HepG2 (cell line): ENCODE results near the gene SCARB2. TPM values are rescaled to one million over a fixed set of nuclear protein-coding genes. Genes with fewer than 3 reads are reported as not detected.

Experiments
- ATAC-seq: fragments of 200-7000 bp; cut with Tn5 transposase; 3 replicates; pipeline ENCODE4 v1.9.1; 2020; ENCODE audit warnings: mild to moderate bottlenecking, moderate library complexity
- BruUV-seq: library from RNA; stranded (reverse); fragments of 400-500 nt; replicated peaks from 2 replicates; lab custom pipeline; 2021; lab: Mats Ljungman, UMichigan
- CTCF ChIA-PET: fragments of 300-600 bp; formaldehyde crosslinking; extraction: SDS; loops from one replicate; lab custom pipeline; 2021; ENCODE audit warnings: low total read pairs, inconsistent platforms, low intra/inter-chr PET ratio; lab: Yijun Ruan, JAX
- POLR2A ChIA-PET: fragments of 350-600 bp; sonication (Branson Sonifier 250); formaldehyde crosslinking; loops from one replicate; lab custom pipeline; 2020; ENCODE audit warnings: antibody characterized with exemption, inconsistent platforms; lab: Yijun Ruan, JAX
- DNase-seq: peaks from one replicate; pipeline ENCODE4 v3.0.0-alpha.2; 2015; ENCODE audit warnings: low spot score
- FAIRE-seq: peaks from 3 replicates; lab custom pipeline; 2011; peaks lifted over from hg19 to GRCh38; lab: Jason Lieb, UNC
- H2AFZ ChIP-seq: one replicate; pipeline ENCODE4 v1.6.1; 2011; ENCODE audit warnings: low read length, inconsistent platforms
- H3K27ac ChIP-seq: fragments of 300-600 bp; 3 replicates; pipeline ENCODE4 v1.8.0; 2011; ENCODE audit warnings: mixed run types, mild to moderate bottlenecking, mixed read lengths, low read length, inconsistent platforms; ENCODE audit not compliant: insufficient read depth; ENCODE audit errors: extremely low read length
- H3K27me3 ChIP-seq, 2 experiments: fragments of 200-600 bp in 1 of 2; 2 replicates in 1 of 2; 3 replicates in 1 of 2; pipeline versions ENCODE4 v1.6.0 to v1.8.0; 2011; ENCODE audit warnings: low read length in 2 of 2, mild to moderate bottlenecking in 2 of 2, moderate library complexity in 2 of 2, inconsistent platforms in 1 of 2; ENCODE audit not compliant: insufficient read depth in 2 of 2, control insufficient read depth in 1 of 2
- H3K36me3 ChIP-seq, 2 experiments: fragments of 200-600 bp in 1 of 2; replicated peaks in 1 of 2; 2 replicates in 1 of 2; 3 replicates in 1 of 2; pipeline versions ENCODE4 v1.5.1 to v1.8.0; 2011; ENCODE audit warnings: low read length in 2 of 2, inconsistent platforms in 1 of 2; ENCODE audit not compliant: insufficient read depth in 2 of 2, control insufficient read depth in 1 of 2
- H3K4me1 ChIP-seq: 2 replicates; pipeline ENCODE4 v1.5.1; 2012; ENCODE audit warnings: low read length, inconsistent platforms; ENCODE audit not compliant: insufficient read depth
- H3K4me2 ChIP-seq: 2 replicates; pipeline ENCODE4 v1.6.0; 2011; ENCODE audit warnings: low read depth, low read length, inconsistent platforms
- H3K4me3 ChIP-seq, 3 experiments: fragments of 200-600 bp in 1 of 3; sonication (generic), shearing (Covaris generic) in 1 of 3; replicated peaks in 1 of 3; 2 replicates each; pipeline ENCODE4 v1.5.1; 2011 to 2016; ENCODE audit warnings: low read length in 3 of 3, inconsistent platforms in 2 of 3, low read depth in 2 of 3, mild to moderate bottlenecking in 2 of 3, control low read depth in 1 of 3, mixed read lengths in 1 of 3; ENCODE audit not compliant: insufficient read depth in 1 of 3
- H3K79me2 ChIP-seq: one replicate; pipeline ENCODE4 v1.6.1; 2011; ENCODE audit warnings: low read length, inconsistent platforms; ENCODE audit not compliant: insufficient read depth
- H3K9ac ChIP-seq: 2 replicates; pipeline ENCODE4 v1.6.0; 2011; ENCODE audit warnings: mild to moderate bottlenecking, low read depth, low read length, inconsistent platforms; ENCODE audit not compliant: insufficient read depth
- H3K9me3 ChIP-seq: 2 replicates; pipeline ENCODE4 v1.5.1; 2012; ENCODE audit warnings: mild to moderate bottlenecking, low read length
- H4K20me1 ChIP-seq: 2 replicates; pipeline ENCODE4 v1.6.0; 2011; ENCODE audit warnings: inconsistent platforms, mild to moderate bottlenecking, low read length, moderate library complexity; ENCODE audit not compliant: insufficient read depth
- CREM ChIP-seq, 2 experiments: sonication (generic) in 1 of 2; formaldehyde crosslinking in 1 of 2; IDR thresholded peaks; 2 replicates each; pipeline versions ENCODE4 v1.4.0 to v1.6.1; 2016 to 2020; ENCODE audit warnings: antibody characterized with exemption in 1 of 2, mild to moderate bottlenecking in 1 of 2, missing genetic modification reagents in 1 of 2
- HNRNPLL ChIP-seq: fragments of 200-400 bp; formaldehyde crosslinking; IDR thresholded peaks from 2 replicates; pipeline ENCODE4 v1.6.1; 2017; ENCODE audit warnings: mild to moderate bottlenecking, low read depth, low read length; ENCODE audit not compliant: poor library complexity, severe bottlenecking
- IKZF5 ChIP-seq: IDR thresholded peaks from 2 replicates; pipeline ENCODE4 v1.6.1; 2018; ENCODE audit warnings: missing genetic modification reagents, mild to moderate bottlenecking, missing compliant biosample characterization
- MYNN ChIP-seq: sonication (generic); formaldehyde crosslinking; IDR thresholded peaks from 2 replicates; pipeline ENCODE4 v1.4.0; 2020; ENCODE audit warnings: mild to moderate bottlenecking, low read depth, missing genetic modification reagents
- SRY ChIP-seq: sonication (generic); formaldehyde crosslinking; IDR thresholded peaks from 2 replicates; pipeline ENCODE4 v1.8.0; 2022; ENCODE audit warnings: mild to moderate bottlenecking, missing genetic modification reagents
- SUZ12 ChIP-seq: fragments of 150-350 bp; IDR thresholded peaks from 2 replicates; pipeline ENCODE4 v1.6.1; 2014; ENCODE audit warnings: low read depth, low read length
- THAP11 ChIP-seq: IDR thresholded peaks from 2 replicates; pipeline ENCODE4 v1.6.1; 2016; ENCODE audit warnings: missing biosample characterization, missing genetic modification reagents
- TSC22D2 ChIP-seq: sonication (generic); formaldehyde crosslinking; IDR thresholded peaks from 2 replicates; pipeline ENCODE4 v1.5.1; 2020; ENCODE audit warnings: missing genetic modification reagents, mild to moderate bottlenecking, borderline replicate concordance
- ZBTB4 ChIP-seq: sonication (generic); formaldehyde crosslinking; IDR thresholded peaks from 2 replicates; pipeline ENCODE4 v1.4.0; 2020; ENCODE audit warnings: missing genetic modification reagents, mild to moderate bottlenecking, borderline replicate concordance
- ZEB1 ChIP-seq: IDR thresholded peaks from 2 replicates; pipeline ENCODE4 v1.6.1; 2012; ENCODE audit warnings: mild to moderate bottlenecking, low read depth, inconsistent platforms; ENCODE audit not compliant: insufficient replicate concordance
- ZFYVE20 ChIP-seq: sonication (generic); formaldehyde crosslinking; IDR thresholded peaks from 2 replicates; pipeline ENCODE4 v1.8.0; 2023; ENCODE audit warnings: low read depth, mild to moderate bottlenecking, moderate library complexity, missing genetic modification reagents, borderline replicate concordance
- ZNF30 ChIP-seq: sonication (generic); formaldehyde crosslinking; IDR thresholded peaks from 2 replicates; pipeline ENCODE4 v1.5.0; 2020; ENCODE audit warnings: mild to moderate bottlenecking, missing genetic modification reagents
- ZNF354B ChIP-seq: sonication (generic); formaldehyde crosslinking; IDR thresholded peaks from 2 replicates; pipeline ENCODE4 v1.8.0; 2022; ENCODE audit warnings: mild to moderate bottlenecking, missing genetic modification reagents
- ZNF432 ChIP-seq: sonication (generic); formaldehyde crosslinking; IDR thresholded peaks from 2 replicates; pipeline ENCODE4 v1.5.0; 2020; ENCODE audit warnings: missing genetic modification reagents, mild to moderate bottlenecking, borderline replicate concordance
- whole genome bisulfite sequencing: methylation state at CpG from one replicate; pipeline ENCODE4 v1.1.6; 2017; ENCODE audit warnings: low lambda C conversion rate; 5-methylcytosine and 5-hydroxymethylcytosine counted together
- in situ Hi-C: cut with HindIII; loops from 2 replicates; pipeline ENCODE4 v1.10.0; 2017; ENCODE audit warnings: low pct_unique_long_range_greater_than_20kb; ENCODE audit not compliant: extremely low pct_ligation_motif_present
- intact Hi-C: fragments of 100-400 bp; cut with micrococcal nuclease; formaldehyde crosslinking; loops from one replicate; pipeline ENCODE4 v1.10.0; 2022; ENCODE audit not compliant: unreplicated experiment
- polyA plus RNA-seq, 8 experiments: library from polyadenylated mRNA; depleted of rRNA in 3 of 8; stranded (reverse) in 7 of 8; unstranded in 1 of 8; fragments of >200 nt; fragmentation: Illumina TruSeq in 4 of 8; extraction: Trizol in 4 of 8; gene quantifications; 2 replicates each; pipeline versions ENCODE4 v1.2.1 to v1.2.3, GENCODE V29; 2011 to 2016; ENCODE audit warnings: low read depth in 4 of 8, missing spikeins in 1 of 8, mixed read lengths in 1 of 8; ENCODE audit not compliant: insufficient read depth in 1 of 8
- total RNA-seq, 5 experiments: library from RNA; depleted of rRNA; stranded (reverse); fragments of >200 nt; fragmentation: Illumina TruSeq; extraction: Trizol; gene quantifications; 2 replicates each; pipeline ENCODE4 v1.2.3, GENCODE V29; 2016; ENCODE audit warnings: low read depth in 1 of 5

SCARB2 gene
- total and polyA plus RNA-seq, 2 of the 13 experiments (the other 11 are each of a cell fraction or from before 2014, with no cell fraction given): 40.6 to 43.4 TPM

GRCh38 chr4:76199664-76200211 is 13.9 kb downstream of the SCARB2 start:
- Histone ChIP-seq H3K27ac (peak overlapping the region; percentile 66), H4K20me1 (no peaks in the 10 kb centered on the region), H3K36me3 (peaks cover 4 to 11% of the 10 kb centered on the region in 2 experiments; a peak in 2 of 5 replicates), H3K27me3 (no peaks in the 10 kb centered on the region), H3K4me1 (peaks cover 51% of the 10 kb centered on the region), H2AFZ (no peak overlapping the region), H3K9ac (no peak overlapping the region), H3K4me2 (no peak overlapping the region), H3K9me3 (no peaks in the 10 kb centered on the region), H3K79me2 (peaks cover 33% of the 10 kb centered on the region), H3K4me3 (no peak overlapping the region)
- FAIRE-seq (no peak), DNase-seq (no peak), ATAC-seq (no peak)
- BruUV-seq: no TSS peak
- POLR2A ChIA-PET: interaction anchor here (0.5 kb wide), 1 partner anchor 10 kb away, joined by 3 read pairs; no protein-coding TSS in a partner anchor
- WGBS: 94% methylated on average over 13 of the region's 13 CpGs
- intact Hi-C loops: no loop called here
- in situ Hi-C loops: no loop called here
- TF ChIP-seq THAP11 (CRISPR knock-in tag) (no peak), ZNF432 (no peak), TSC22D2 (CRISPR knock-in tag) (no peak), HNRNPLL (no peak), ZBTB4 (CRISPR knock-in tag) (no peak), ZNF354B (CRISPR knock-in tag) (no peak), IKZF5 (no peak), ZFYVE20 (no peak), SUZ12 (no peak), ZEB1 (no peak), ZNF30 (CRISPR knock-in tag) (no peak), MYNN (no peak), CREM (IDR thresholded peaks at IDR 0.05) (no peak), CREM (CRISPR knock-in tag; IDR thresholded peaks at IDR 0.05) (no peak), SRY (CRISPR knock-in tag) (no peak)
- CTCF ChIA-PET: no interaction called here
